DND-41 (cell line): ENCODE measurements around the gene ARL8B.
A peak's percentile ranks its signal among the peaks of the same experiment; 100 is the strongest.

ENCODE experiments used
- ATAC-seq: fragments of 200-7000 bp; cut with Tn5 transposase; 3 replicates; pipeline ENCODE4 v1.9.1; 2021; ENCODE audit warnings: low read depth; ENCODE audit not compliant: insufficient read depth
- DNase-seq: peaks from one replicate; pipeline ENCODE4 v3.0.0-alpha.2; 2020
- H2AFZ ChIP-seq: 2 replicates; pipeline ENCODE4 v1.6.0; 2012; ENCODE audit warnings: low read depth, low read length
- H3K27ac ChIP-seq: 2 replicates; pipeline ENCODE4 v1.5.1; 2012; ENCODE audit warnings: low read length, inconsistent platforms
- H3K27me3 ChIP-seq: fragments of 200-600 bp; sonication (generic); 2 replicates; pipeline ENCODE4 v1.6.0; 2012; ENCODE audit warnings: low read length, mild to moderate bottlenecking, inconsistent platforms; ENCODE audit not compliant: insufficient read depth, poor library complexity
- H3K36me3 ChIP-seq: 2 replicates; pipeline ENCODE4 v1.5.1; 2012; ENCODE audit warnings: low read length, inconsistent platforms; ENCODE audit not compliant: insufficient read depth
- H3K4me1 ChIP-seq: 2 replicates; pipeline ENCODE4 v1.5.1; 2012; ENCODE audit warnings: mild to moderate bottlenecking, low read length; ENCODE audit not compliant: insufficient read depth
- H3K4me2 ChIP-seq: 2 replicates; pipeline ENCODE4 v1.6.0; 2012; ENCODE audit warnings: mild to moderate bottlenecking, moderate library complexity, low read length, inconsistent platforms; ENCODE audit not compliant: insufficient read depth
- H3K4me3 ChIP-seq, 2 experiments: fragments of 200-600 bp in 1 of 2; shearing (Covaris generic) in 1 of 2; 2 replicates each; pipeline ENCODE4 v1.5.1; 2012 to 2016; ENCODE audit warnings: inconsistent platforms in 2 of 2, low read length in 2 of 2, mild to moderate bottlenecking in 2 of 2, low read depth in 1 of 2, moderate library complexity in 1 of 2
- H3K79me2 ChIP-seq: 2 replicates; pipeline ENCODE4 v1.6.0; 2012; ENCODE audit warnings: low read length, inconsistent platforms; ENCODE audit not compliant: insufficient read depth
- H3K9ac ChIP-seq: 2 replicates; pipeline ENCODE4 v1.6.0; 2012; ENCODE audit warnings: low read depth, mild to moderate bottlenecking, inconsistent platforms, low read length, moderate library complexity
- H3K9me3 ChIP-seq: 2 replicates; pipeline ENCODE4 v1.5.1; 2012; ENCODE audit warnings: low read length, moderate library complexity, mild to moderate bottlenecking, inconsistent platforms; ENCODE audit not compliant: insufficient read depth, severe bottlenecking
- H4K20me1 ChIP-seq: 2 replicates; pipeline ENCODE4 v1.6.0; 2012; ENCODE audit warnings: low read length; ENCODE audit not compliant: insufficient read depth
- CTCF ChIP-seq: IDR thresholded peaks from 2 replicates; pipeline ENCODE4 v1.5.1; 2012; ENCODE audit warnings: borderline replicate concordance, low read length, moderate library complexity, mild to moderate bottlenecking; ENCODE audit not compliant: poor library complexity, severe bottlenecking; ENCODE audit errors: extremely low read depth
- EZH2 ChIP-seq: IDR thresholded peaks from 3 replicates; pipeline ENCODE4 v1.6.1; 2012; ENCODE audit warnings: borderline replicate concordance, low read depth, mild to moderate bottlenecking, moderate library complexity, low read length, inconsistent platforms; ENCODE audit not compliant: severe bottlenecking

Gene ARL8B

GRCh38 chr3:5186858-5187155 lies 64.7 kb downstream of the ARL8B start:
- no peak for DNase-seq
- peak overlapping the region; percentile 94 for H3K27ac ChIP-seq
- H3K79me2 ChIP-seq = peaks cover 82% of the 10 kb centered on the region
- peak overlapping the region; percentile 94 for H3K4me2 ChIP-seq
- peaks cover 66% of the 10 kb centered on the region for H3K4me1 ChIP-seq
- peak overlapping the region; percentile 99 for H3K9ac ChIP-seq
- H3K4me3 ChIP-seq = peak overlapping the region; percentile 76 to 88
- H4K20me1 ChIP-seq = peaks cover 19% of the 10 kb centered on the region
- peak overlapping the region; percentile 76 for H2AFZ ChIP-seq
- peaks cover 42% of the 10 kb centered on the region for H3K36me3 ChIP-seq
- ATAC-seq = no peak
- no peaks in the 10 kb centered on the region for H3K27me3 ChIP-seq
- TF ChIP-seq CTCF (no peak), EZH2 (no peak)
- H3K9me3 ChIP-seq = no peaks in the 10 kb centered on the region

- TF ChIP-seq EZH2 (no peak), CTCF (no peak)
- Histone ChIP-seq H3K4me3 (peak within 1 kb of the TSS; percentile 76 to 88), H3K36me3 (peaks cover 47% of the 10 kb centered on the region), H3K79me2 (peaks cover 84% of the 10 kb centered on the region), H3K9ac (peak within 1 kb of the TSS; percentile 99), H4K20me1 (peaks cover 19% of the 10 kb centered on the region), H3K27ac (peak within 1 kb of the TSS; percentile 98), H3K9me3 (no peaks in the 10 kb centered on the region), H2AFZ (peak within 1 kb of the TSS; percentile 76), H3K4me2 (peak within 1 kb of the TSS; percentile 94), H3K4me1 (peaks cover 66% of the 10 kb centered on the region), H3K27me3 (no peaks in the 10 kb centered on the region)
- peak; percentile 86 for ATAC-seq
- peak; percentile 96 for DNase-seq
These were observed 65.2 kb downstream of the ARL8B start, which contains the start of gene EDEM1 for GRCh38 chr3:5187156-5187919. EDEM1 (plus strand) TSS chr3:5187707; CDS start chr3:5187806, 99 bp downstream.

GRCh38 chr3:5187920-5188418 lies 65.9 kb downstream of the ARL8B start:
- DNase-seq (peak; percentile 49), ATAC-seq (peak; percentile 12)
- Histone ChIP-seq H3K27me3 (no peaks in the 10 kb centered on the region), H3K4me1 (peaks cover 66% of the 10 kb centered on the region), H3K36me3 (peaks cover 53% of the 10 kb centered on the region), H3K79me2 (peaks cover 85% of the 10 kb centered on the region), H3K4me2 (peak overlapping the region; percentile 94), H4K20me1 (peaks cover 19% of the 10 kb centered on the region), H3K9ac (peak overlapping the region; percentile 99), H3K9me3 (no peaks in the 10 kb centered on the region), H3K4me3 (peak overlapping the region; percentile 76 to 88), H3K27ac (peak overlapping the region; percentile 98), H2AFZ (peak overlapping the region; percentile 8; the same call in 1 of the 2 replicates)
- TF ChIP-seq EZH2 = no peak

GRCh38 chr3:5188419-5189221 lies 66.5 kb downstream of the ARL8B start:
- H3K4me1 ChIP-seq = peaks cover 66% of the 10 kb centered on the region
- peak; percentile 44 for ATAC-seq

More at GRCh38 chr3:5188419-5189221, 66.5 kb downstream of the ARL8B start:
- DNase-seq = peak; percentile 79
- Histone ChIP-seq H2AFZ (peak overlapping the region; percentile 6; the same call in 1 of the 2 replicates), H3K9me3 (no peaks in the 10 kb centered on the region), H3K79me2 (peaks cover 84% of the 10 kb centered on the region), H3K9ac (peak overlapping the region; percentile 99), H3K27ac (peak overlapping the region; percentile 98), H3K36me3 (peaks cover 58% of the 10 kb centered on the region), H3K4me3 (peak overlapping the region; percentile 76 to 88), H4K20me1 (peaks cover 19% of the 10 kb centered on the region), H3K4me2 (peak overlapping the region; percentile 94), H3K27me3 (no peaks in the 10 kb centered on the region)
- TF ChIP-seq EZH2 (no peak), CTCF (no peak)
